K562 (cell line): ENCODE results near the gene ZER1. TPM values are rescaled to one million over a fixed set of nuclear protein-coding genes. Genes with fewer than 3 reads are reported as not detected.

ENCODE experiments used
- CBX2 ChIP-seq: fragments of 200-600 bp; sonication (generic); IDR thresholded peaks from one replicate; pipeline ENCODE4 v1.6.1; 2012; ENCODE audit warnings: mild to moderate bottlenecking, low read length, inconsistent platforms; ENCODE audit not compliant: insufficient read depth, poor library complexity, severe bottlenecking
- FOXP1 ChIP-seq: sonication (generic); formaldehyde crosslinking; IDR thresholded peaks from 2 replicates; pipeline ENCODE4 v1.8.0; 2022; ENCODE audit warnings: mild to moderate bottlenecking, missing genetic modification reagents
- HCFC1 ChIP-seq: IDR thresholded peaks from 2 replicates; pipeline ENCODE4 v1.6.1; 2012; ENCODE audit warnings: low read depth, low read length, improper control_type of control experiment
- IRF9 ChIP-seq: fragments of 450-650 bp; IDR thresholded peaks from 2 replicates; pipeline ENCODE4 v1.6.1; 2016; ENCODE audit warnings: missing biosample characterization, missing genetic modification characterization
- MCM5 ChIP-seq: fragments of 450-650 bp; IDR thresholded peaks from 2 replicates; pipeline ENCODE4 v1.6.1; 2016; ENCODE audit warnings: low read depth
- MNT ChIP-seq, 2 experiments: fragments of 450-650 bp; conservative IDR thresholded peaks; 2 replicates each; pipeline ENCODE4 v1.6.1; 2017; ENCODE audit warnings: mild to moderate bottlenecking in 2 of 2, moderate library complexity in 2 of 2
- NR2C2 ChIP-seq, 2 experiments: fragments of 200-800 bp in 1 of 2; sonication (Bioruptor generic) in 1 of 2; sonication (generic) in 1 of 2; formaldehyde crosslinking in 1 of 2; IDR thresholded peaks; 2 replicates each; pipeline versions ENCODE4 v1.6.1 to v1.8.0; 2016 to 2022; ENCODE audit warnings: mild to moderate bottlenecking in 1 of 2, missing compliant biosample characterization in 1 of 2, missing genetic modification characterization in 1 of 2, missing genetic modification reagents in 1 of 2
- PHB2 ChIP-seq: fragments of 450-650 bp; IDR thresholded peaks from 2 replicates; pipeline ENCODE4 v1.6.1; 2017; ENCODE audit warnings: low read depth
- POLR2G ChIP-seq: fragments of 200-400 bp; formaldehyde crosslinking; IDR thresholded peaks from 2 replicates; pipeline ENCODE4 v1.6.1; 2017; ENCODE audit warnings: low read depth, mild to moderate bottlenecking, antibody characterized with exemption, low read length, moderate library complexity
- POU5F1 ChIP-seq: fragments of 150-350 bp; IDR thresholded peaks from 2 replicates; pipeline ENCODE4 v1.6.1; 2014; ENCODE audit warnings: borderline replicate concordance, low read length, low read depth, mild to moderate bottlenecking; ENCODE audit not compliant: partially characterized antibody
- PYGO2 ChIP-seq: fragments of 450-650 bp; IDR thresholded peaks from 2 replicates; pipeline ENCODE4 v1.6.1; 2016; ENCODE audit warnings: mild to moderate bottlenecking, missing genetic modification characterization, moderate library complexity, missing compliant biosample characterization
- RERE ChIP-seq: sonication (generic); formaldehyde crosslinking; IDR thresholded peaks from 2 replicates; pipeline ENCODE4 v1.8.0; 2023; ENCODE audit warnings: missing genetic modification reagents, mild to moderate bottlenecking, borderline replicate concordance
- SUPT5H ChIP-seq: fragments of 450-650 bp; IDR thresholded peaks from 2 replicates; pipeline ENCODE4 v1.6.1; 2016
- ZNF232 ChIP-seq: sonication (generic); formaldehyde crosslinking; IDR thresholded peaks from 2 replicates; pipeline ENCODE4 v1.8.0; 2022; ENCODE audit warnings: mild to moderate bottlenecking, missing genetic modification reagents
- ZNF239 ChIP-seq: fragments of 250-450 bp; sonication (Bioruptor Pico); IDR thresholded peaks from 2 replicates; pipeline ENCODE4 v1.4.0; 2020; ENCODE audit warnings: mild to moderate bottlenecking
- ZNF583 ChIP-seq: fragments of 250-450 bp; sonication (Bioruptor Pico); IDR thresholded peaks from 2 replicates; pipeline ENCODE4 v1.4.0; 2020
- polyA plus RNA-seq, 8 experiments: library from polyadenylated mRNA; depleted of rRNA in 4 of 8; stranded (reverse) in 5 of 8; unstranded in 3 of 8; fragments of >200 nt; fragmentation: Nextera tagmentation in 2 of 8; fragmentation: Illumina TruSeq in 1 of 8; extraction: Ambion mirVana in 2 of 8; extraction: Trizol in 1 of 8; gene quantifications; 2 replicates each; pipeline versions ENCODE4 v1.2.1 to v1.2.3, GENCODE V29; 2011 to 2014; ENCODE audit warnings: inconsistent platforms in 1 of 8, missing spikeins in 1 of 8
- total RNA-seq, 7 experiments: library from RNA; depleted of rRNA in 6 of 7; stranded (reverse); fragments of >200 nt in 6 of 7; fragmentation: Illumina TruSeq in 2 of 7; extraction: Trizol in 2 of 7; gene quantifications; 2 replicates each; pipeline versions ENCODE4 v1.2.1 to v1.2.3, GENCODE V29; 2011 to 2021; ENCODE audit warnings: low replicate concordance in 1 of 7
- TF ChIP-seq, protein P1 (sequence below): sonication (generic); formaldehyde crosslinking; IDR thresholded peaks from 2 replicates; pipeline ENCODE4 v1.8.1; 2023; ENCODE audit warnings: mild to moderate bottlenecking, missing genetic modification reagents

The ZER1 gene
- total and polyA plus RNA-seq, 9 of the 15 experiments (the other 6 are each of a cell fraction or from before 2014, with no cell fraction given): 0.07 to 10.7 (median 6.2) TPM

- TF ChIP-seq FOXP1 (CRISPR knock-in tag) (no peak), RERE (CRISPR knock-in tag) (no peak), ZNF239 (CRISPR knock-in tag) (no peak), POLR2G (peak; percentile 94), HCFC1 (peak; percentile 51), CBX2 (no peak), PYGO2 (tag) (no peak), MNT (conservative IDR thresholded peaks at IDR 0.05) (peak; percentile 68 to 80), NR2C2 (CRISPR knock-in tag; IDR thresholded peaks at IDR 0.05) (peak; percentile 76), NR2C2 (tag; IDR thresholded peaks at IDR 0.05) (peak; percentile 67), SUPT5H (peak; percentile 88), POU5F1 (peak; percentile 5), MCM5 (no peak), ZNF583 (CRISPR knock-in tag) (no peak), ZNF232 (CRISPR knock-in tag) (no peak), PHB2 (no peak), IRF9 (tag) (no peak)
- TF ChIP-seq, protein P1, sequence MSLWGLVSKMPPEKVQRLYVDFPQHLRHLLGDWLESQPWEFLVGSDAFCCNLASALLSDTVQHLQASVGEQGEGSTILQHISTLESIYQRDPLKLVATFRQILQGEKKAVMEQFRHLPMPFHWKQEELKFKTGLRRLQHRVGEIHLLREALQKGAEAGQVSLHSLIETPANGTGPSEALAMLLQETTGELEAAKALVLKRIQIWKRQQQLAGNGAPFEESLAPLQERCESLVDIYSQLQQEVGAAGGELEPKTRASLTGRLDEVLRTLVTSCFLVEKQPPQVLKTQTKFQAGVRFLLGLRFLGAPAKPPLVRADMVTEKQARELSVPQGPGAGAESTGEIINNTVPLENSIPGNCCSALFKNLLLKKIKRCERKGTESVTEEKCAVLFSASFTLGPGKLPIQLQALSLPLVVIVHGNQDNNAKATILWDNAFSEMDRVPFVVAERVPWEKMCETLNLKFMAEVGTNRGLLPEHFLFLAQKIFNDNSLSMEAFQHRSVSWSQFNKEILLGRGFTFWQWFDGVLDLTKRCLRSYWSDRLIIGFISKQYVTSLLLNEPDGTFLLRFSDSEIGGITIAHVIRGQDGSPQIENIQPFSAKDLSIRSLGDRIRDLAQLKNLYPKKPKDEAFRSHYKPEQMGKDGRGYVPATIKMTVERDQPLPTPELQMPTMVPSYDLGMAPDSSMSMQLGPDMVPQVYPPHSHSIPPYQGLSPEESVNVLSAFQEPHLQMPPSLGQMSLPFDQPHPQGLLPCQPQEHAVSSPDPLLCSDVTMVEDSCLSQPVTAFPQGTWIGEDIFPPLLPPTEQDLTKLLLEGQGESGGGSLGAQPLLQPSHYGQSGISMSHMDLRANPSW (CRISPR knock-in tag): peak; percentile 72; the same call in 1 of the 2 replicates
Measured at GRCh38 chr9:128818099-128818838, 46.5 kb upstream of the ZER1 start, which contains the start of gene ENDOG (continued).
